GM21423 (cell line): ENCODE measurements around the gene AGTRAP.

Experiments
- ATAC-seq: cut with Tn5 transposase; IDR thresholded peaks from one replicate; pipeline ENCODE4 v1.9.1; 2021; ENCODE audit warnings: mild to moderate bottlenecking, moderate library complexity; ENCODE audit not compliant: unreplicated experiment

Gene AGTRAP

GRCh38 chr1:11705596-11705995 lies 30.3 kb upstream of the AGTRAP start:
- ATAC-seq = no peak

DNA sequence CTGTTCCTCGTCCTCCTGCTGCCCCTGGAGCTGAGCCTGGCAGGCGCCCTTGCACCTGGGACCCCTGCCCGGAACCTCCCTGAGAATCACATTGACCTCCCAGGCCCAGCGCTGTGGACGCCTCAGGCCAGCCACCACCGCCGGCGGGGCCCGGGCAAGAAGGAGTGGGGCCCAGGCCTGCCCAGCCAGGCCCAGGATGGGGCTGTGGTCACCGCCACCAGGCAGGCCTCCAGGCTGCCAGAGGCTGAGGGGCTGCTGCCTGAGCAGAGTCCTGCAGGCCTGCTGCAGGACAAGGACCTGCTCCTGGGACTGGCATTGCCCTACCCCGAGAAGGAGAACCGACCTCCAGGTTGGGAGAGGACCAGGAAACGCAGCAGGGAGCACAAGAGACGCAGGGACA lies 29.6 kb upstream of the AGTRAP start:
- no peak for ATAC-seq

- ATAC-seq = no peak
Observed at GRCh38 chr1:11707621-11708276, 28.2 kb upstream of the AGTRAP start.

GRCh38 chr1:11708554-11709350 lies 27.2 kb upstream of the AGTRAP start:
- no peak for ATAC-seq

- no peak for ATAC-seq
Observed at GRCh38 chr1:11711490-11711889, 24.4 kb upstream of the AGTRAP start.

- ATAC-seq = no peak
Observed at GRCh38 chr1:11712285-11712684, 23.7 kb upstream of the AGTRAP start.

- no peak for ATAC-seq
Observed at GRCh38 chr1:11713095-11713494, 22.8 kb upstream of the AGTRAP start.

GRCh38 chr1:11714831-11715575 lies 20.9 kb upstream of the AGTRAP start:
- ATAC-seq = no peak

DNA sequence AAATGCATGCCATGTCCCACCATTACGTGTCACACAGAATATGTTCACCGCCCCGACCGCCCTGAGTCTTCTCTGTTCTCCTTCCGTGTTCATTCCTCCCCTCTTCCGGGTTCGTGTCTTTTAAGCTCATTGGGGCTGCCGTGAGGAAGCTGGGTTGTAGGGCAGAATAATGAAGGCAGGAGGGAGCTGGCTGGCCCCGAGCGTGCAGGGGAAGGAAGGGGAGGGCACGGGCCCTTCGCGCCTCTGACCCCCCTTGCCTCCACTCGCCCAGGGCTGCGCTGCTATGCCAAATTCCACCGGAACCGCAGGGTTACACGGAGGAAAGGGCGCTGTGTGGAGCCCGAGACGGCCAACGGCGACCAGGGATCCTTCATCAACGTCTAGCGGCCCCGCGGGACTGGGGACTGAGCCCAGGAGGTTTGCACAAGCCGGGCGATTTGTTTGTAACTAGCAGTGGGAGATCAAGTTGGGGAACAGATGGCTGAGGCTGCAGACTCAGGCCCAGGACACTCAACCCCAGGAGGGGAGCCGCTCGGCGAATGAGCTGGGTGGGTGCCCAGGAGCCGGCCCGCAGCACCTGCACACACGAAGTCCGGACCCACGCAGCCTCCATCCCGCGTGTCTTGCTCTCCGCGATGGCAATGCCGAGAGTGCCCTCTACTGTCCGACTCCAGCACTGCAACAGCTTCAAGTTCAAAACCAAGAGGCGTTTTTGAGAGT lies 16.5 kb upstream of the AGTRAP start:
- ATAC-seq = peak; percentile 44

DNA sequence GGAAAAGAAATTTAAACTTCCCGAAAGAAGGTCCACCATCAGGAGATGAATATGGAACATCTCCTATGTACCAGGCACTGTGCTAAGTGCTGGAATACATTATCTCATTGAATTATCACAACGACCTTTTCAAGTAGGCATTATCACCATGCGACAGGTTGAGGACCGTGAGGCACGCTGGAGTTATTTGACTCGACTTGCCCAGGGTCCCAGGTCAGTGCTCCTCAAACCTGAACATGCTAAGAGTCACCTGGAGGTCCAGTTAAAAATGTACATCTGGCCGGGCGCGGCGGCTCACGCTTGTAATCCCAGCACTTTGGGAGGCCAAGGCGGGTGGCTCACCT lies 15.9 kb upstream of the AGTRAP start:
- ATAC-seq = no peak

DNA sequence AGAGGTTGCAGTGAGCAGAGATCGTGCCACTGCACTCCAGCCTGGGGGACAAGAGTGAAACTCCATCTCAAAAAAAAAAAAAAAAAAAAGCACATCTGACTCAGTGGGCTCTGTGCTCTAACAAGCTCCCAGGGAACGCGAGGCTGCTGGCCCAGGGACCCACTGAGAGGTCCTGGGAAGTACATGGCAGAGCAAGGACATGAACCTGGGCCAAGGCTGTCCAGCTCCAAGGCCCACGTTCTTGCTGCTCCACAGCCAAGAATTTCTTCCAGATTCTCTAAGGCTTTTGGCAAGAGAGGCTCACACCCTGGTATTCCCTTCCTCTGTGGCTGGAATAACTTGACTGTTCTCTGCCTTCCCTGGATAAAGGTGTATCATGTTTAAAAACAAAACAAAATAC lies 15.4 kb upstream of the AGTRAP start:
- ATAC-seq = no peak

- no peak for ATAC-seq
Observed at GRCh38 chr1:11721311-11721710, 14.6 kb upstream of the AGTRAP start.

GRCh38 chr1:11722538-11722937 lies 13.4 kb upstream of the AGTRAP start:
- no peak for ATAC-seq

GRCh38 chr1:11725616-11726015 lies 10.3 kb upstream of the AGTRAP start:
- no peak for ATAC-seq

DNA sequence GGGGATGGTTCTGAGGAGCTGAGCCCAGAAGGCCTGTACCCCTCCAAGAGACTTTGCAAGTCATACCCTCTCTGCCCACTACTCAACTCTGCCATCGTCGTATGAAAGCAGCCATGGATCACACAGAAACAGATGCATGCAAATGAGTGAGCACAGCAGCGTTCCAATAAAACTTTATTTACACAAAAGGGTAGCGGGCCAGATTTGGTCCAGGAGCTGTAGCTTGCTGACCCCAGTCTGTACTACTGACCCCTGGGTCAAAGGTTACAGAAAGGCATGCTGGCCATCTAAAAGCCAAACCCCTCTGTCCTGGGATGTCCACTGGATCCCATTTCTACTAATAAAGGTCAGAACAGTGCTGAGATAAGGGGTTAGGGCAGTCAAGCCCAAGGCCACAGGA lies 8.8 kb upstream of the AGTRAP start:
- no peak for ATAC-seq

- ATAC-seq = no peak
Observed at GRCh38 chr1:11728126-11728806, 7.7 kb upstream of the AGTRAP start.

- no peak for ATAC-seq
Observed at GRCh38 chr1:11729155-11729497, 6.8 kb upstream of the AGTRAP start.

GRCh38 chr1:11729498-11730428 lies 6.2 kb upstream of the AGTRAP start:
- no peak for ATAC-seq

GRCh38 chr1:11730429-11730891 lies 5.5 kb upstream of the AGTRAP start:
- ATAC-seq = peak; percentile 51
